CD4-positive, alpha-beta T cell (primary cell): Measurements from ENCODE around the gene WDFY3. TPM values are rescaled to one million over a fixed set of nuclear protein-coding genes. Genes with fewer than 3 reads are reported as not detected.

Source experiments
- ATAC-seq: fragments of 200-7000 bp; cut with Tn5 transposase; one replicate; pipeline ENCODE4 v1.10.0; 2022; ENCODE audit warnings: mild to moderate bottlenecking; ENCODE audit not compliant: poor library complexity
- CTCF ChIA-PET: fragments of 350-600 bp; sonication (Branson Sonifier 250); formaldehyde crosslinking; loops from one replicate; lab custom pipeline; 2021; ENCODE audit warnings: antibody characterized with exemption, inconsistent platforms; lab: Charles Lee
- POLR2A ChIA-PET: fragments of 350-600 bp; sonication (Branson Sonifier 250); formaldehyde crosslinking; loops from one replicate; lab custom pipeline; 2021; ENCODE audit warnings: antibody characterized with exemption, inconsistent platforms; lab: Charles Lee
- DNase-seq, 14 experiments: peaks; one replicate each; pipeline ENCODE4 v3.0.0-alpha.2; 2013 to 2020; ENCODE audit warnings: mixed read lengths in 2 of 14
- H3K27ac ChIP-seq, 2 donors: one replicate each; pipeline versions ENCODE4 v1.5.1 to v1.7.0; 2013; ENCODE audit warnings: low read length in 2 of 2, low read depth in 1 of 2, mild to moderate bottlenecking in 1 of 2
- H3K27me3 ChIP-seq, 2 experiments: 1 replicate in 1 of 2; 2 replicates in 1 of 2; pipeline versions ENCODE4 v1.6.1 to v1.7.0; 2013; ENCODE audit warnings: low read length in 2 of 2, control low read depth in 1 of 2, mild to moderate bottlenecking in 1 of 2, moderate library complexity in 1 of 2; ENCODE audit not compliant: insufficient read depth in 2 of 2, control insufficient read depth in 1 of 2
- H3K36me3 ChIP-seq: one replicate; pipeline ENCODE4 v1.6.1; 2013; ENCODE audit warnings: low read length, control low read depth; ENCODE audit not compliant: insufficient read depth
- H3K4me1 ChIP-seq: one replicate; pipeline ENCODE4 v1.6.1; 2013; ENCODE audit warnings: low read length, control low read depth; ENCODE audit not compliant: insufficient read depth
- H3K4me3 ChIP-seq: one replicate; pipeline ENCODE4 v1.5.1; 2013; ENCODE audit warnings: mild to moderate bottlenecking, low read length, moderate library complexity
- H3K9me3 ChIP-seq, 2 experiments: 1 replicate in 1 of 2; 2 replicates in 1 of 2; pipeline versions ENCODE4 v1.6.1 to v1.7.0; 2013; ENCODE audit warnings: low read length in 2 of 2, mild to moderate bottlenecking in 2 of 2, control low read depth in 1 of 2, moderate library complexity in 1 of 2; ENCODE audit not compliant: control insufficient read depth in 1 of 2, insufficient read depth in 1 of 2
- H3K27ac Mint-ChIP-seq: one replicate; pipeline ENCODE4 v1.8.0; 2020; ENCODE audit warnings: mixed read lengths
- H3K27me3 Mint-ChIP-seq: one replicate; pipeline ENCODE4 v1.8.0; 2021; ENCODE audit warnings: mixed read lengths
- H3K36me3 Mint-ChIP-seq: one replicate; pipeline ENCODE4 v1.8.0; 2021; ENCODE audit warnings: low read depth, mixed read lengths
- H3K4me1 Mint-ChIP-seq: one replicate; pipeline ENCODE4 v1.8.0; 2021; ENCODE audit warnings: low read depth, mixed read lengths
- H3K4me3 Mint-ChIP-seq: one replicate; pipeline ENCODE4 v1.8.0; 2020; ENCODE audit warnings: mild to moderate bottlenecking, mixed read lengths
- H3K9me3 Mint-ChIP-seq: one replicate; pipeline ENCODE4 v1.8.0; 2020; ENCODE audit warnings: mixed read lengths
- intact Hi-C, 2 experiments: fragments of 100-400 bp; cut with DNase I in 1 of 2; cut with micrococcal nuclease in 1 of 2; formaldehyde crosslinking; loops; one replicate each; pipeline versions ENCODE4 v1.15.1 to v1.9.0; 2023 to 2025; cut with DNase I, micrococcal nuclease
- total RNA-seq, 174 experiments: library from RNA in 2 of 174; stranded (reverse) in 2 of 174; gene quantifications; one replicate each; pipeline ENCODE4 v1.2.3 and lab custom pipeline; 2021 to 2026
- TF ChIP-seq, protein P1 (sequence below): fragments of 200-600 bp; IDR thresholded peaks from one replicate; pipeline ENCODE4 v1.8.0; 2022; ENCODE audit warnings: antibody characterized with exemption, mild to moderate bottlenecking

Gene WDFY3
- total RNA-seq, 2 experiments from 2014 or later = 0.60 to 0.75 TPM

DNA sequence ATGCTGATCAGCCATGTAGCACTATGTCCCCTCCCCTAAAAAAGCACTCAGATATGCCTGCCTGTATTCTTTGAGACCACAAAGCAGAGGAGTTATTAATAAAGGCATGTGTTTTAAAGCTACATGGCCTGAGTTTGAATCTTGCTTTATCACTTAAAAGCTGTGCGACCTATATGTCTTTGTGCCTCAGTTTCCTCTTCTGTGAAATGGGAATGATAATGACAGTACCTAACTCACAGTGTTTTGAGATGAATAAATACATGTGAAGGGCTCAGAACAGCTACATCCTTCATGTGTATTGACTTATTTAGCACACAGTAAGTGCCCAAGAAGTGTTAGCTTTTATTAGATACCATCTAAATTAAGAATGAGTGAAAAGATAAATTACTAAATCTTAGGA is 180.0 kb downstream of the WDFY3 start:
- Histone ChIP-seq H3K27ac (no peak overlapping the region), H3K9me3 (no peaks in the 10 kb centered on the region), H3K36me3 (no peaks in the 10 kb centered on the region), H3K4me1 (no peaks in the 10 kb centered on the region), H3K27me3 (no peaks in the 10 kb centered on the region), H3K4me3 (no peak overlapping the region)
- Mint-ChIP-seq H3K27ac (no peak overlapping the region), H3K36me3 (no peaks in the 10 kb centered on the region), H3K27me3 (no peaks in the 10 kb centered on the region), H3K9me3 (no peaks in the 10 kb centered on the region), H3K4me1 (no peaks in the 10 kb centered on the region), H3K4me3 (no peak overlapping the region)
- TF ChIP-seq, protein P1, sequence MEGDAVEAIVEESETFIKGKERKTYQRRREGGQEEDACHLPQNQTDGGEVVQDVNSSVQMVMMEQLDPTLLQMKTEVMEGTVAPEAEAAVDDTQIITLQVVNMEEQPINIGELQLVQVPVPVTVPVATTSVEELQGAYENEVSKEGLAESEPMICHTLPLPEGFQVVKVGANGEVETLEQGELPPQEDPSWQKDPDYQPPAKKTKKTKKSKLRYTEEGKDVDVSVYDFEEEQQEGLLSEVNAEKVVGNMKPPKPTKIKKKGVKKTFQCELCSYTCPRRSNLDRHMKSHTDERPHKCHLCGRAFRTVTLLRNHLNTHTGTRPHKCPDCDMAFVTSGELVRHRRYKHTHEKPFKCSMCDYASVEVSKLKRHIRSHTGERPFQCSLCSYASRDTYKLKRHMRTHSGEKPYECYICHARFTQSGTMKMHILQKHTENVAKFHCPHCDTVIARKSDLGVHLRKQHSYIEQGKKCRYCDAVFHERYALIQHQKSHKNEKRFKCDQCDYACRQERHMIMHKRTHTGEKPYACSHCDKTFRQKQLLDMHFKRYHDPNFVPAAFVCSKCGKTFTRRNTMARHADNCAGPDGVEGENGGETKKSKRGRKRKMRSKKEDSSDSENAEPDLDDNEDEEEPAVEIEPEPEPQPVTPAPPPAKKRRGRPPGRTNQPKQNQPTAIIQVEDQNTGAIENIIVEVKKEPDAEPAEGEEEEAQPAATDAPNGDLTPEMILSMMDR = no peak
- intact Hi-C loops = no loop called here
- DNase-seq (no peak), ATAC-seq (no peak)
- ChIA-PET POLR2A (no interaction called here), CTCF (no interaction called here)

GRCh38 chr4:84782517-84782916 is 184.0 kb downstream of the WDFY3 start:
- no peak for ATAC-seq
- H3K27ac Mint-ChIP-seq = no peak overlapping the region
- Histone ChIP-seq H3K9me3 (no peaks in the 10 kb centered on the region), H3K36me3 (no peaks in the 10 kb centered on the region), H3K27me3 (no peaks in the 10 kb centered on the region), H3K27ac (no peak overlapping the region), H3K4me1 (no peaks in the 10 kb centered on the region), H3K4me3 (no peak overlapping the region)
- H3K9me3 Mint-ChIP-seq = no peaks in the 10 kb centered on the region
- no peaks in the 10 kb centered on the region for H3K36me3 Mint-ChIP-seq
- TF ChIP-seq, protein P1 = no peak
- DNase-seq = no peak
- POLR2A ChIA-PET = no interaction called here
- no peaks in the 10 kb centered on the region for H3K4me1 Mint-ChIP-seq
- CTCF ChIA-PET = no interaction called here
- no peak overlapping the region for H3K4me3 Mint-ChIP-seq
- no peaks in the 10 kb centered on the region for H3K27me3 Mint-ChIP-seq
- intact Hi-C loops = no loop called here

- Histone ChIP-seq H3K36me3 (no peaks in the 10 kb centered on the region), H3K9me3 (no peaks in the 10 kb centered on the region), H3K27ac (no peak overlapping the region), H3K4me3 (no peak overlapping the region), H3K4me1 (no peaks in the 10 kb centered on the region), H3K27me3 (no peaks in the 10 kb centered on the region)
- H3K27me3 Mint-ChIP-seq = no peaks in the 10 kb centered on the region
- CTCF ChIA-PET = no interaction called here
- POLR2A ChIA-PET = no interaction called here
- no peak overlapping the region for H3K4me3 Mint-ChIP-seq
- intact Hi-C loops = no loop called here
- DNase-seq (no peak), ATAC-seq (no peak)
- no peaks in the 10 kb centered on the region for H3K9me3 Mint-ChIP-seq
- TF ChIP-seq, protein P1 = no peak
- H3K27ac Mint-ChIP-seq = no peak overlapping the region
- no peaks in the 10 kb centered on the region for H3K36me3 Mint-ChIP-seq
- no peaks in the 10 kb centered on the region for H3K4me1 Mint-ChIP-seq
Observed at GRCh38 chr4:84780719-84781118, 185.8 kb downstream of the WDFY3 start.
